Measurements from ENCODE around the gene ENTPD3.
A peak's percentile ranks its signal among the peaks of the same experiment; 100 is the strongest.

The ENTPD3 gene

GRCh38 chr3:40465111-40465407, 78.1 kb downstream of the ENTPD3 start:
- TF ChIP-seq CTCF (IDR thresholded peaks at IDR 0.05; ENCODE audit: low read depth, low read length, missing control alignments) = no peak
- DNase-seq (ENCODE audit: low read depth) = no peak
- no peak overlapping the region for H3K4me3 ChIP-seq (ENCODE audit: low read depth, low read length)

GRCh38 chr3:40465456-40465855, 78.5 kb downstream of the ENTPD3 start:
- no peak for DNase-seq (ENCODE audit: low read depth)
- no peak for TF ChIP-seq CTCF (IDR thresholded peaks at IDR 0.05; ENCODE audit: low read depth, low read length, missing control alignments)
- no peak overlapping the region for H3K4me3 ChIP-seq (ENCODE audit: low read depth, low read length)

GRCh38 chr3:40468018-40468417, 81.0 kb downstream of the ENTPD3 start:
- no peak overlapping the region for H3K4me3 ChIP-seq (ENCODE audit: low read depth, low read length)
- DNase-seq (ENCODE audit: low read depth) = no peak
- TF ChIP-seq CTCF (IDR thresholded peaks at IDR 0.05; ENCODE audit: low read depth, low read length, missing control alignments) = no peak

- no peak overlapping the region for H3K4me3 ChIP-seq (ENCODE audit: low read depth, low read length)
- DNase-seq (ENCODE audit: low read depth) = no peak
- no peak for TF ChIP-seq CTCF (IDR thresholded peaks at IDR 0.05; ENCODE audit: low read depth, low read length, missing control alignments)
Observed at GRCh38 chr3:40470701-40471100, 83.7 kb downstream of the ENTPD3 start.

- peak within 1 kb of the TSS; percentile 82 for H3K4me3 ChIP-seq (ENCODE audit: low read depth, low read length)
- TF ChIP-seq CTCF (IDR thresholded peaks at IDR 0.05; ENCODE audit: low read depth, low read length, missing control alignments) = no peak
- peak; percentile 31 for DNase-seq (ENCODE audit: low read depth)
Observed at GRCh38 chr3:40476478-40477470, 89.8 kb downstream of the ENTPD3 start, which contains the start of gene ZNF619. ZNF619 (plus strand) TSS chr3:40477122; CDS start chr3:40477980, 858 bp downstream.

- peak overlapping the region; percentile 82 for H3K4me3 ChIP-seq (ENCODE audit: low read depth, low read length)
- no peak for TF ChIP-seq CTCF (IDR thresholded peaks at IDR 0.05; ENCODE audit: low read depth, low read length, missing control alignments)
- no peak for DNase-seq (ENCODE audit: low read depth)
Observed at GRCh38 chr3:40477666-40478065, 90.7 kb downstream of the ENTPD3 start.
